IMR-90 (cell line): ENCODE measurements around the gene TMEM45B. TPM values are rescaled to one million over a fixed set of nuclear protein-coding genes. Genes with fewer than 3 reads are reported as not detected.

ENCODE experiments used
- ATAC-seq: fragments of 200-7000 bp; cut with Tn5 transposase; 2 replicates; pipeline ENCODE4 v1.9.1; 2020; ENCODE audit warnings: low read depth, mild to moderate bottlenecking, moderate library complexity
- BruUV-seq: library from RNA; stranded (reverse); fragments of 400-500 nt; replicated peaks from 2 replicates; lab custom pipeline; 2021; lab: Mats Ljungman, UMichigan
- CTCF ChIA-PET: fragments of 300-600 bp; formaldehyde crosslinking; extraction: SDS; loops from one replicate; lab custom pipeline; 2021; ENCODE audit warnings: antibody characterized with exemption; lab: Yijun Ruan, JAX
- POLR2A ChIA-PET: fragments of 300-600 bp; sonication (Branson Sonifier 250); formaldehyde crosslinking; loops from one replicate; lab custom pipeline; 2022; ENCODE audit warnings: antibody characterized with exemption; ENCODE audit not compliant: unreplicated experiment; lab: Charles Lee
- DNase-seq: peaks from one replicate; pipeline ENCODE4 v3.0.0; 2013
- H2AFZ ChIP-seq: replicated peaks from 2 replicates; pipeline ENCODE3; 2013; ENCODE audit warnings: low read length, mild to moderate bottlenecking; ENCODE audit not compliant: poor library complexity
- H2AK5ac ChIP-seq: 2 replicates; pipeline ENCODE4 v1.6.1; 2013; ENCODE audit warnings: low read depth, low read length, inconsistent platforms
- H2AK9ac ChIP-seq: replicated peaks from 2 replicates; pipeline ENCODE3; 2013; ENCODE audit warnings: mild to moderate bottlenecking, low read depth, low read length, moderate library complexity; ENCODE audit not compliant: poor library complexity
- H2BK120ac ChIP-seq: 2 replicates; pipeline ENCODE4 v1.6.1; 2013; ENCODE audit warnings: low read depth, low read length, inconsistent platforms
- H2BK15ac ChIP-seq: 3 replicates; pipeline ENCODE4 v1.6.1; 2013; ENCODE audit warnings: low read depth, low read length, inconsistent platforms
- H2BK20ac ChIP-seq: 2 replicates; pipeline ENCODE4 v1.6.1; 2013; ENCODE audit warnings: low read depth, mild to moderate bottlenecking, inconsistent platforms, low read length, moderate library complexity
- H2BK5ac ChIP-seq: 2 replicates; pipeline ENCODE4 v1.6.1; 2013; ENCODE audit warnings: mild to moderate bottlenecking, low read depth, low read length, inconsistent platforms; ENCODE audit not compliant: poor library complexity, severe bottlenecking
- H3K14ac ChIP-seq: replicated peaks from 2 replicates; pipeline ENCODE4 v1.6.1; 2013; ENCODE audit warnings: low read depth, low read length, inconsistent platforms
- H3K18ac ChIP-seq: 2 replicates; pipeline ENCODE4 v1.6.1; 2013; ENCODE audit warnings: low read depth, low read length, control low read depth
- H3K23ac ChIP-seq: 2 replicates; pipeline ENCODE4 v1.6.1; 2013; ENCODE audit warnings: low read depth, low read length, inconsistent platforms
- H3K27ac ChIP-seq: 2 replicates; pipeline ENCODE4 v1.5.1; 2013; ENCODE audit warnings: mild to moderate bottlenecking, control low read depth, low read length; ENCODE audit not compliant: insufficient read depth
- H3K27me3 ChIP-seq: 2 replicates; pipeline ENCODE4 v1.6.1; 2013; ENCODE audit warnings: low read length; ENCODE audit not compliant: control insufficient read depth, insufficient read depth
- H3K36me3 ChIP-seq: 2 replicates; pipeline ENCODE4 v1.6.1; 2013; ENCODE audit warnings: low read length, mixed read lengths; ENCODE audit not compliant: control insufficient read depth, insufficient read depth
- H3K4ac ChIP-seq: 2 replicates; pipeline ENCODE4 v1.6.1; 2013; ENCODE audit warnings: low read depth, low read length, inconsistent platforms
- H3K4me1 ChIP-seq: 2 replicates; pipeline ENCODE4 v1.6.1; 2013; ENCODE audit warnings: low read length, mixed read lengths; ENCODE audit not compliant: control insufficient read depth, insufficient read depth
- H3K4me2 ChIP-seq: 2 replicates; pipeline ENCODE4 v1.6.1; 2013; ENCODE audit warnings: low read depth, mild to moderate bottlenecking, control low read depth, low read length, moderate library complexity
- H3K4me3 ChIP-seq: 2 replicates; pipeline ENCODE4 v1.5.1; 2013; ENCODE audit warnings: low read depth, mild to moderate bottlenecking, control low read depth, low read length, moderate library complexity; ENCODE audit not compliant: insufficient read depth
- H3K56ac ChIP-seq: 2 replicates; pipeline ENCODE4 v1.6.1; 2013; ENCODE audit warnings: low read length, inconsistent platforms; ENCODE audit not compliant: insufficient read depth; ENCODE audit errors: extremely low read depth
- H3K79me1 ChIP-seq, 2 experiments: 2 replicates each; pipeline ENCODE4 v1.6.1; 2013; ENCODE audit warnings: low read length in 2 of 2, inconsistent platforms in 1 of 2, low read depth in 1 of 2
- H3K9ac ChIP-seq: 2 replicates; pipeline ENCODE4 v1.6.1; 2013; ENCODE audit warnings: low read depth, low read length, control low read depth
- H3K9me1 ChIP-seq: 2 replicates; pipeline ENCODE4 v1.6.1; 2013; ENCODE audit warnings: low read length, inconsistent platforms; ENCODE audit not compliant: insufficient read depth
- H3K9me3 ChIP-seq: 2 replicates; pipeline ENCODE4 v1.6.1; 2013; ENCODE audit warnings: low read length; ENCODE audit not compliant: control insufficient read depth, insufficient read depth
- H4K20me1 ChIP-seq: 2 replicates; pipeline ENCODE4 v1.6.1; 2013; ENCODE audit warnings: low read length, inconsistent platforms; ENCODE audit not compliant: insufficient read depth
- H4K5ac ChIP-seq: 2 replicates; pipeline ENCODE4 v1.6.1; 2013; ENCODE audit warnings: mild to moderate bottlenecking, low read depth, low read length, control low read depth
- H4K8ac ChIP-seq, 2 experiments: 2 replicates each; pipeline ENCODE4 v1.6.1; 2013; ENCODE audit warnings: low read depth in 2 of 2, low read length in 2 of 2, control low read depth in 1 of 2, inconsistent platforms in 1 of 2
- H4K91ac ChIP-seq: 2 replicates; pipeline ENCODE4 v1.6.1; 2013; ENCODE audit warnings: low read depth, low read length, inconsistent platforms; ENCODE audit not compliant: insufficient read depth
- CEBPB ChIP-seq: IDR thresholded peaks from 2 replicates; pipeline ENCODE4 v1.6.1; 2012; ENCODE audit warnings: low read depth, low read length, improper control_type of control experiment
- ELK1 ChIP-seq: fragments of 150-350 bp; IDR thresholded peaks from 2 replicates; pipeline ENCODE4 v1.6.1; 2016; ENCODE audit warnings: low read depth, mild to moderate bottlenecking, low read length, moderate library complexity, borderline replicate concordance
- MXI1 ChIP-seq: IDR thresholded peaks from 2 replicates; pipeline ENCODE4 v1.6.1; 2012; ENCODE audit warnings: low read depth, mild to moderate bottlenecking, low read length, moderate library complexity, borderline replicate concordance
- POLR2A ChIP-seq: IDR thresholded peaks from 2 replicates; pipeline ENCODE4 v1.6.1; 2012; ENCODE audit warnings: mild to moderate bottlenecking, low read depth, low read length
- RFX5 ChIP-seq: IDR thresholded peaks from 2 replicates; pipeline ENCODE4 v1.8.0; 2012; ENCODE audit warnings: low read depth, mild to moderate bottlenecking, low read length, moderate library complexity
- WGBS, 2 experiments: methylation state at CpG; one replicate each; pipeline versions ENCODE4 v1.1.5 to v1.1.7; 2013; ENCODE audit warnings: missing lambda C conversion rate in 2 of 2; ENCODE audit not compliant: insufficient read length in 1 of 2; ENCODE audit errors: extremely low coverage in 2 of 2; 5-methylcytosine and 5-hydroxymethylcytosine counted together
- dilution Hi-C: fragments of 300-500 bp; cut with HindIII; formaldehyde crosslinking; loops from one replicate; pipeline ENCODE4 v1.14.3; 2018; ENCODE audit warnings: low sequenced_read_pairs; ENCODE audit not compliant: unreplicated experiment
- in situ Hi-C: fragments of 300-500 bp; cut with MboI; formaldehyde crosslinking; loops from 3 replicates; pipeline ENCODE4 v1.14.3; 2019; ENCODE audit warnings: low sequenced_read_pairs, inconsistent platforms, mixed read lengths
- intact Hi-C: fragments of 100-400 bp; cut with micrococcal nuclease; formaldehyde crosslinking; loops from 2 replicates; pipeline ENCODE4 v1.10.0; 2022
- polyA plus RNA-seq, 3 experiments: library from polyadenylated mRNA; depleted of rRNA; stranded (reverse); fragments of >200 nt; gene quantifications; 2 replicates each; pipeline ENCODE4 v1.2.3, GENCODE V29; 2012; ENCODE audit warnings: low replicate concordance in 1 of 3
- total RNA-seq: library from RNA; depleted of rRNA; stranded (reverse); fragments of >200 nt; gene quantifications from 2 replicates; pipeline ENCODE4 v1.2.3, GENCODE V29; 2012

Gene TMEM45B
- total and polyA plus RNA-seq, 2 of the 4 experiments (the other 2 are of a cell fraction): not detected

- H4K8ac ChIP-seq: no peak overlapping the region
- H3K9me3 ChIP-seq: no peaks in the 10 kb centered on the region
- H2AK9ac ChIP-seq: no peak overlapping the region
- WGBS, 2 experiments: no CpG with 5 or more reads among the region's 15 CpGs
- intact Hi-C loops: no loop called here
- TF ChIP-seq MXI1 (no peak), ELK1 (no peak), POLR2A (no peak), CEBPB (peak; percentile 32; the same call in 1 of the 2 replicates), RFX5 (no peak)
- no peak overlapping the region for H3K9ac ChIP-seq
- no peak overlapping the region for H3K14ac ChIP-seq
- peaks cover 3% of the 10 kb centered on the region; the same call in 1 of the 2 replicates for H3K9me1 ChIP-seq
- H3K27ac ChIP-seq: no peak overlapping the region
- H3K23ac ChIP-seq: no peak overlapping the region
- ChIA-PET CTCF (no interaction called here), POLR2A (interaction anchor here (0.6 kb wide), 1 partner anchor 9 kb away, joined by 8 read pairs; no protein-coding TSS in a partner anchor)
- no peaks in the 10 kb centered on the region for H4K20me1 ChIP-seq
- in situ Hi-C loops: no loop called here
- H2BK5ac ChIP-seq: no peak overlapping the region
- H3K56ac ChIP-seq: no peak overlapping the region
- H3K4me1 ChIP-seq: peaks cover 5% of the 10 kb centered on the region; the same call in 1 of the 2 replicates
- no peak overlapping the region for H3K4me3 ChIP-seq
- DNase-seq: no peak
- no peak overlapping the region for H2BK20ac ChIP-seq
- no peak overlapping the region for H3K18ac ChIP-seq
- dilution Hi-C loops: no loop called here
- no peak for ATAC-seq
- H3K4ac ChIP-seq: no peak overlapping the region
- H3K27me3 ChIP-seq: peaks cover 25% of the 10 kb centered on the region
- H2BK120ac ChIP-seq: no peak overlapping the region
- no peaks in the 10 kb centered on the region for H3K79me1 ChIP-seq
- no peaks in the 10 kb centered on the region for H3K36me3 ChIP-seq
- H4K5ac ChIP-seq: no peak overlapping the region
- no peak overlapping the region for H4K91ac ChIP-seq
- BruUV-seq: no TSS peak
- H2BK15ac ChIP-seq: no peak overlapping the region
- no peak overlapping the region for H2AFZ ChIP-seq
- no peak overlapping the region for H3K4me2 ChIP-seq
- H2AK5ac ChIP-seq: no peak overlapping the region
Measured at GRCh38 chr11:129852125-129852740, 36.6 kb downstream of the TMEM45B start.
